HEK293 (cell line): Measurements from ENCODE around the gene LRRC51.

Source experiments
- CTCF ChIA-PET: fragments of 350-600 bp; formaldehyde crosslinking; extraction: SDS; loops from one replicate; lab custom pipeline; 2021; ENCODE audit warnings: antibody characterized with exemption; lab: Yijun Ruan, JAX
- POLR2A ChIA-PET: fragments of 300-600 bp; formaldehyde crosslinking; extraction: SDS; loops from one replicate; lab custom pipeline; 2020; ENCODE audit warnings: antibody characterized with exemption, inconsistent platforms; lab: Yijun Ruan, JAX
- H3K27ac ChIP-seq: fragments of 200-500 bp; sonication (Bioruptor generic); 2 replicates; pipeline ENCODE4 v1.5.1; 2014; ENCODE audit warnings: low read depth, low read length, control low read depth, inconsistent platforms; ENCODE audit errors: extremely low read depth
- H3K36me3 ChIP-seq, 2 experiments: fragments of 200-500 bp in 1 of 2; sonication (Bioruptor generic) in 1 of 2; 1 replicate in 1 of 2; 2 replicates in 1 of 2; pipeline ENCODE4 v1.5.1; 2014 to 2017; ENCODE audit warnings: inconsistent platforms in 2 of 2, low read length in 2 of 2; ENCODE audit not compliant: control insufficient read depth in 2 of 2, insufficient read depth in 1 of 2
- H3K4me1 ChIP-seq: fragments of 200-500 bp; sonication (Bioruptor generic); 2 replicates; pipeline ENCODE4 v1.5.1; 2014; ENCODE audit warnings: mild to moderate bottlenecking, low read length, inconsistent platforms; ENCODE audit not compliant: control insufficient read depth, insufficient read depth
- H3K4me3 ChIP-seq: 2 replicates; pipeline ENCODE4 v1.5.1; 2011; ENCODE audit warnings: low read depth, mild to moderate bottlenecking, control low read depth, low read length, moderate library complexity
- H3K9me3 ChIP-seq: fragments of 200-500 bp; sonication (Bioruptor generic); 2 replicates; pipeline ENCODE4 v1.5.1; 2014; ENCODE audit warnings: low read depth, low read length, inconsistent platforms; ENCODE audit not compliant: control insufficient read depth, insufficient read depth
- HOXC10 ChIP-seq: sonication (generic); formaldehyde crosslinking; IDR thresholded peaks from 2 replicates; pipeline ENCODE4 v1.8.1; 2023; ENCODE audit warnings: mild to moderate bottlenecking, missing genetic modification reagents
- KLF8 ChIP-seq: fragments of 450-650 bp; formaldehyde crosslinking; IDR thresholded peaks from 2 replicates; pipeline ENCODE4 v1.5.1; 2016; ENCODE audit warnings: missing biosample characterization, missing genetic modification characterization
- KLF9 ChIP-seq: fragments of 450-650 bp; formaldehyde crosslinking; IDR thresholded peaks from 2 replicates; pipeline ENCODE4 v1.5.1; 2016; ENCODE audit warnings: missing biosample characterization, missing genetic modification characterization, low read depth
- PRDM1 ChIP-seq: fragments of 450-650 bp; formaldehyde crosslinking; IDR thresholded peaks from 2 replicates; pipeline ENCODE4; 2016; ENCODE audit warnings: missing biosample characterization, missing genetic modification characterization
- PRDM10 ChIP-seq: fragments of 450-650 bp; formaldehyde crosslinking; IDR thresholded peaks from 2 replicates; pipeline ENCODE4 v1.5.1; 2016; ENCODE audit warnings: missing biosample characterization, missing genetic modification characterization
- REPIN1 ChIP-seq: fragments of 450-650 bp; formaldehyde crosslinking; IDR thresholded peaks from 2 replicates; pipeline ENCODE4 v1.5.1; 2017; ENCODE audit warnings: missing biosample characterization, missing genetic modification characterization, low read depth
- SETDB1 ChIP-seq: IDR thresholded peaks from one replicate; pipeline ENCODE4 v1.6.1; 2017; ENCODE audit warnings: mild to moderate bottlenecking, low read length, moderate library complexity, mixed read lengths; ENCODE audit not compliant: insufficient read length
- TCF7L2 ChIP-seq: IDR thresholded peaks from 2 replicates; pipeline ENCODE4 v1.6.1; 2011; ENCODE audit warnings: low read depth, mild to moderate bottlenecking, inconsistent platforms, low read length, moderate library complexity, borderline replicate concordance
- ZBTB20 ChIP-seq: fragments of 450-650 bp; formaldehyde crosslinking; IDR thresholded peaks from 2 replicates; pipeline ENCODE4 v1.5.1; 2016; ENCODE audit warnings: missing biosample characterization, missing genetic modification characterization
- ZFHX2 ChIP-seq: fragments of 450-650 bp; formaldehyde crosslinking; conservative IDR thresholded peaks from 2 replicates; pipeline ENCODE4 v1.5.1; 2016; ENCODE audit warnings: missing biosample characterization, missing genetic modification characterization
- ZNF132 ChIP-seq: fragments of 450-650 bp; formaldehyde crosslinking; IDR thresholded peaks from 2 replicates; pipeline ENCODE4 v1.5.1; 2017; ENCODE audit warnings: missing biosample characterization, missing genetic modification characterization, borderline replicate concordance
- ZNF148 ChIP-seq: fragments of 450-650 bp; formaldehyde crosslinking; IDR thresholded peaks from 2 replicates; pipeline ENCODE4 v1.5.0; 2017; ENCODE audit warnings: missing biosample characterization, missing genetic modification characterization, borderline replicate concordance
- ZNF155 ChIP-seq: fragments of 450-650 bp; formaldehyde crosslinking; IDR thresholded peaks from 2 replicates; pipeline ENCODE4 v1.5.1; 2016; ENCODE audit warnings: missing biosample characterization, missing genetic modification characterization
- ZNF416 ChIP-seq: fragments of 450-650 bp; formaldehyde crosslinking; IDR thresholded peaks from 2 replicates; pipeline ENCODE4 v1.5.1; 2016; ENCODE audit warnings: missing biosample characterization, missing genetic modification characterization
- ZNF555 ChIP-seq: fragments of 450-650 bp; formaldehyde crosslinking; conservative IDR thresholded peaks from 2 replicates; pipeline ENCODE4 v1.5.1; 2017; ENCODE audit warnings: missing biosample characterization, mild to moderate bottlenecking, missing genetic modification characterization, inconsistent platforms
- ZNF558 ChIP-seq: fragments of 450-650 bp; formaldehyde crosslinking; IDR thresholded peaks from 2 replicates; pipeline ENCODE4 v1.5.1; 2016; ENCODE audit warnings: missing biosample characterization, missing genetic modification characterization
- ZNF561 ChIP-seq: fragments of 450-650 bp; IDR thresholded peaks from 2 replicates; pipeline ENCODE4 v1.5.1; 2018; ENCODE audit warnings: missing biosample characterization, missing genetic modification characterization, borderline replicate concordance
- ZNF571 ChIP-seq: fragments of 450-650 bp; formaldehyde crosslinking; IDR thresholded peaks from 2 replicates; pipeline ENCODE4 v1.5.0; 2017; ENCODE audit warnings: missing biosample characterization, missing genetic modification characterization
- ZNF623 ChIP-seq: fragments of 450-650 bp; formaldehyde crosslinking; IDR thresholded peaks from 2 replicates; pipeline ENCODE4 v1.5.1; 2016; ENCODE audit warnings: missing biosample characterization, missing genetic modification characterization
- ZNF645 ChIP-seq: fragments of 450-650 bp; formaldehyde crosslinking; IDR thresholded peaks from 2 replicates; pipeline ENCODE4; 2016; ENCODE audit warnings: missing biosample characterization, missing genetic modification characterization
- ZNF670 ChIP-seq: fragments of 450-650 bp; formaldehyde crosslinking; IDR thresholded peaks from 2 replicates; pipeline ENCODE4 v1.5.1; 2016; ENCODE audit warnings: missing biosample characterization, missing genetic modification characterization, low read depth
- ZNF747 ChIP-seq: fragments of 450-650 bp; formaldehyde crosslinking; IDR thresholded peaks from 2 replicates; pipeline ENCODE4 v1.5.1; 2016; ENCODE audit warnings: missing biosample characterization, missing genetic modification characterization
- ZNF792 ChIP-seq: fragments of 450-650 bp; formaldehyde crosslinking; IDR thresholded peaks from 2 replicates; pipeline ENCODE4 v1.5.1; 2016; ENCODE audit warnings: missing biosample characterization, missing genetic modification characterization
- ZNF843 ChIP-seq: fragments of 450-650 bp; formaldehyde crosslinking; IDR thresholded peaks from 2 replicates; pipeline ENCODE4 v1.5.1; 2016; ENCODE audit warnings: missing biosample characterization, missing genetic modification characterization
- ZSCAN30 ChIP-seq: fragments of 450-650 bp; IDR thresholded peaks from 2 replicates; pipeline ENCODE4 v1.5.1; 2018; ENCODE audit warnings: missing biosample characterization, mild to moderate bottlenecking, missing genetic modification characterization, moderate library complexity

LRRC51 gene

GRCh38 chr11:72124046-72124445 lies 43.4 kb downstream of the LRRC51 start:
- CTCF ChIA-PET, result interaction anchor here (3.6 kb wide), 1 partner anchor 20 kb away, joined by 19 read pairs; no protein-coding TSS in a partner anchor
- no peak overlapping the region for H3K27ac ChIP-seq
- H3K4me3 ChIP-seq, result no peak overlapping the region
- H3K9me3 ChIP-seq, result no peaks in the 10 kb centered on the region
- no peaks in the 10 kb centered on the region for H3K4me1 ChIP-seq
- POLR2A ChIA-PET, result interaction anchor here (0.9 kb wide), 1 partner anchor 12 kb away, joined by 3 read pairs; the partner anchor contains the start of gene ANAPC15
- no peaks in the 10 kb centered on the region for H3K36me3 ChIP-seq
- TF ChIP-seq ZBTB20 (tag by site-specific recombination), result no peak
- no peak for TF ChIP-seq KLF8
- no peak for TF ChIP-seq ZNF132 (tag by site-specific recombination)
- no peak for TF ChIP-seq TCF7L2
- TF ChIP-seq ZNF558 (tag by site-specific recombination), result no peak
- no peak for TF ChIP-seq ZNF416 (tag by site-specific recombination)
- TF ChIP-seq ZNF843 (tag by site-specific recombination), result no peak
- no peak for TF ChIP-seq PRDM1
- TF ChIP-seq PRDM10 (tag by site-specific recombination), result no peak
- no peak for TF ChIP-seq ZNF747 (tag by site-specific recombination)
- no peak for TF ChIP-seq ZNF645 (tag by site-specific recombination)
- TF ChIP-seq HOXC10 (CRISPR knock-in tag), result no peak
- TF ChIP-seq ZNF670, result no peak

GRCh38 chr11:72125956-72126355 lies 45.3 kb downstream of the LRRC51 start:
- Histone ChIP-seq H3K4me3 (no peak overlapping the region), H3K4me1 (no peaks in the 10 kb centered on the region), H3K36me3 (no peaks in the 10 kb centered on the region), H3K27ac (no peak overlapping the region), H3K9me3 (no peaks in the 10 kb centered on the region)
- CTCF ChIA-PET, result interaction anchor here (0.8 to 3.6 kb wide), 3 partner anchors 11 to 319 kb away, joined by 3 to 19 read pairs (median 3); no protein-coding TSS in a partner anchor
- POLR2A ChIA-PET, result no interaction called here
- TF ChIP-seq ZNF148 (tag by site-specific recombination), result no peak
- no peak for TF ChIP-seq ZNF571 (tag by site-specific recombination)
- TF ChIP-seq KLF9 (tag by site-specific recombination), result no peak
- no peak for TF ChIP-seq SETDB1
- no peak for TF ChIP-seq REPIN1
- no peak for TF ChIP-seq ZNF561
- no peak for TF ChIP-seq ZFHX2 (tag by site-specific recombination)
- no peak for TF ChIP-seq ZNF623 (tag by site-specific recombination)
- no peak for TF ChIP-seq ZNF792 (tag by site-specific recombination)
- no peak for TF ChIP-seq ZNF555 (tag by site-specific recombination)
- TF ChIP-seq ZSCAN30, result no peak
- no peak for TF ChIP-seq ZNF155 (tag by site-specific recombination)
